Activated B cell treated with CpG ODN at 0.5 μM for 24 hours (primary cell): Measurements from ENCODE around the gene LRRC74A. TPM values are rescaled to one million over a fixed set of nuclear protein-coding genes. Genes with fewer than 3 reads are reported as not detected.

Experiments used
- ATAC-seq: fragments of 200-7000 bp; cut with Tn5 transposase; one replicate; pipeline ENCODE4 v1.10.0; 2021; ENCODE audit warnings: low read depth, mild to moderate bottlenecking, moderate library complexity
- CTCF ChIA-PET: fragments of 350-600 bp; sonication (Branson Sonifier 250); formaldehyde crosslinking; loops from one replicate; lab custom pipeline; 2021; ENCODE audit warnings: antibody characterized with exemption; lab: Charles Lee
- POLR2A ChIA-PET: fragments of 350-600 bp; sonication (Branson Sonifier 250); formaldehyde crosslinking; loops from one replicate; lab custom pipeline; 2021; ENCODE audit warnings: antibody characterized with exemption; lab: Charles Lee
- DNase-seq: peaks from one replicate; pipeline ENCODE4 v3.0.0; 2022
- H3K27ac Mint-ChIP-seq: one replicate; pipeline ENCODE4 v1.8.0; 2020; ENCODE audit warnings: mixed read lengths
- H3K27me3 Mint-ChIP-seq: one replicate; pipeline ENCODE4 v1.8.0; 2021; ENCODE audit warnings: mixed read lengths
- H3K36me3 Mint-ChIP-seq: one replicate; pipeline ENCODE4 v1.8.0; 2021; ENCODE audit warnings: low read depth, mixed read lengths
- H3K4me1 Mint-ChIP-seq: one replicate; pipeline ENCODE4 v1.8.0; 2021; ENCODE audit warnings: mixed read lengths
- H3K4me3 Mint-ChIP-seq: one replicate; pipeline ENCODE4 v1.8.0; 2020; ENCODE audit warnings: mild to moderate bottlenecking, mixed read lengths
- H3K9me3 Mint-ChIP-seq: one replicate; pipeline ENCODE4 v1.8.0; 2020; ENCODE audit warnings: mixed read lengths
- CTCF ChIP-seq: fragments of 200-600 bp; IDR thresholded peaks from one replicate; pipeline ENCODE4 v1.8.0; 2022; ENCODE audit warnings: antibody characterized with exemption, mild to moderate bottlenecking
- intact Hi-C: fragments of 100-400 bp; cut with micrococcal nuclease; formaldehyde crosslinking; loops from one replicate; pipeline ENCODE4 v1.15.1; 2024
- total RNA-seq: library from RNA; stranded (reverse); gene quantifications from 2 replicates; pipeline ENCODE4 v1.2.3, GENCODE V29; 2022

LRRC74A gene
- total RNA-seq, 1 donor from 2014 or later = not detected

GRCh38 chr14:76812093-76812421, 14.2 kb upstream of the LRRC74A start:
- H3K27ac Mint-ChIP-seq = peak overlapping the region; percentile 88
- intact Hi-C loops = loop anchor here (1.0 to 5.0 kb wide), 10 partner anchors 51 to 1151 kb away; partner anchors contain the start of genes ADCK1, CIPC, ERG28 and GPATCH2L
- ATAC-seq = no peak
- no peaks in the 10 kb centered on the region for H3K27me3 Mint-ChIP-seq
- H3K36me3 Mint-ChIP-seq = peaks cover 31% of the 10 kb centered on the region
- peak overlapping the region; percentile 95 for H3K4me3 Mint-ChIP-seq
- ChIA-PET CTCF (interaction anchor here (1.1 to 1.4 kb wide), 2 partner anchors 149 to 259 kb away, joined by 3 read pairs; no protein-coding TSS in a partner anchor), POLR2A (interaction anchor here (1.0 to 2.2 kb wide), 9 partner anchors 43 to 645 kb away, joined by 3 to 11 read pairs (median 4); partner anchors contain the start of genes AHSA1, CIPC, GSTZ1 and IRF2BPL)
- TF ChIP-seq CTCF = no peak
- H3K9me3 Mint-ChIP-seq = no peaks in the 10 kb centered on the region
- peaks cover 25% of the 10 kb centered on the region for H3K4me1 Mint-ChIP-seq
- DNase-seq = no peak

- Mint-ChIP-seq H3K36me3 (peaks cover 24% of the 10 kb centered on the region), H3K4me1 (peaks cover 25% of the 10 kb centered on the region), H3K4me3 (peak within 1 kb of the TSS; percentile 95), H3K27ac (peak within 1 kb of the TSS; percentile 91), H3K27me3 (no peaks in the 10 kb centered on the region), H3K9me3 (no peaks in the 10 kb centered on the region)
- intact Hi-C loops = loop anchor here (1.0 to 5.0 kb wide), 12 partner anchors 52 to 1152 kb away; partner anchors contain the start of genes ADCK1, CIPC, ERG28 and GPATCH2L
- peak; percentile 95 for ATAC-seq
- DNase-seq = peak; percentile 97
- ChIA-PET CTCF (no interaction called here), POLR2A (interaction anchor here (1.0 to 2.2 kb wide), 9 partner anchors 44 to 645 kb away, joined by 3 to 11 read pairs (median 4); partner anchors contain the start of genes AHSA1, CIPC, GSTZ1 and IRF2BPL)
- no peak for TF ChIP-seq CTCF
Observed at GRCh38 chr14:76812422-76813383, 13.5 kb upstream of the LRRC74A start, which contains the start of gene ANGEL1. ANGEL1 (minus strand) TSS chr14:76812882; CDS start chr14:76812827, 55 bp downstream.

GRCh38 chr14:76814726-76815645, 11.2 kb upstream of the LRRC74A start:
- ATAC-seq (no peak), DNase-seq (no peak)
- Mint-ChIP-seq H3K4me1 (peaks cover 25% of the 10 kb centered on the region), H3K36me3 (peaks cover 4% of the 10 kb centered on the region), H3K27ac (no peak overlapping the region), H3K4me3 (no peak overlapping the region), H3K9me3 (no peaks in the 10 kb centered on the region), H3K27me3 (peaks cover 2% of the 10 kb centered on the region)
- no peak for TF ChIP-seq CTCF
- ChIA-PET POLR2A (no interaction called here), CTCF (interaction anchor here (1.7 kb wide), 1 partner anchor 30 kb away, joined by 5 read pairs; no protein-coding TSS in a partner anchor)
- intact Hi-C loops = loop anchor here (5.0 kb wide), 3 partner anchors 227 to 663 kb away; partner anchors contain the start of genes GPATCH2L, SAMD15 and TMED8

- no peak for TF ChIP-seq CTCF
- CTCF ChIA-PET = no interaction called here
- POLR2A ChIA-PET = no interaction called here
- no peaks in the 10 kb centered on the region for H3K36me3 Mint-ChIP-seq
- no peaks in the 10 kb centered on the region for H3K4me1 Mint-ChIP-seq
- no peaks in the 10 kb centered on the region for H3K9me3 Mint-ChIP-seq
- DNase-seq = no peak
- no peak overlapping the region for H3K27ac Mint-ChIP-seq
- ATAC-seq = no peak
- H3K4me3 Mint-ChIP-seq = no peak overlapping the region
- H3K27me3 Mint-ChIP-seq = peaks cover 18% of the 10 kb centered on the region
- intact Hi-C loops = no loop called here
Observed at GRCh38 chr14:76820700-76821099, 5.5 kb upstream of the LRRC74A start.
